Endothelial cell of umbilical vein (primary cell): ENCODE data around the gene ZNF160.

Experiments
- CTCF ChIP-seq, 2 donors: IDR thresholded peaks; 1 replicate in 1 of 2; 2 replicates in 1 of 2; pipeline ENCODE4 v1.5.1; 2011; ENCODE audit warnings: low read length in 2 of 2, mild to moderate bottlenecking in 2 of 2, moderate library complexity in 2 of 2, control low read depth in 1 of 2, inconsistent platforms in 1 of 2, low read depth in 1 of 2; ENCODE audit not compliant: insufficient read depth in 1 of 2; ENCODE audit errors: extremely low read depth in 1 of 2
- POLR2AphosphoS5 ChIP-seq: IDR thresholded peaks from 2 replicates; pipeline ENCODE4 v1.6.1; 2012; ENCODE audit warnings: low read depth, mild to moderate bottlenecking, control low read depth, low read length, moderate library complexity; ENCODE audit not compliant: insufficient read depth

GRCh38 chr19:53101518-53101917 lies 1.7 kb downstream of the ZNF160 start:
- TF ChIP-seq POLR2AphosphoS5 (no peak), CTCF (IDR thresholded peaks at IDR 0.05; ENCODE audit: extremely low read depth in 1 of 2, insufficient read depth in 1 of 2, low read depth in 1 of 2, low read length in 2 of 2) (no peak)
